A549 (cell line): Measurements from ENCODE around the gene DIP2C. TPM values are rescaled to one million over a fixed set of nuclear protein-coding genes. Genes with fewer than 3 reads are reported as not detected.

ENCODE experiments used
- ATAC-seq, 2 experiments: fragments of 200-7000 bp in 1 of 2; fragments of >200 bp in 1 of 2; cut with Nextera tagmentation in 1 of 2; cut with Tn5 transposase in 1 of 2; 3 replicates each; pipeline versions ENCODE4 v1.8.0 to v1.9.1; 2018 to 2020; ENCODE audit warnings: mild to moderate bottlenecking in 1 of 2, moderate library complexity in 1 of 2
- CTCF ChIA-PET: fragments of 300-600 bp; sonication (Branson Sonifier 250); formaldehyde crosslinking; extraction: SDS; loops from one replicate; lab custom pipeline; 2021; ENCODE audit warnings: antibody characterized with exemption, inconsistent platforms; lab: Yijun Ruan, JAX
- POLR2A ChIA-PET: fragments of 350-600 bp; formaldehyde crosslinking; extraction: SDS; loops from one replicate; lab custom pipeline; 2021; ENCODE audit warnings: antibody characterized with exemption, inconsistent platforms; lab: Yijun Ruan, JAX
- DNase-seq, 2 experiments: peaks; one replicate each; pipeline versions ENCODE4 v3.0.0 to v3.0.0-alpha.2; 2011 to 2016; ENCODE audit warnings: low read depth in 1 of 2, low spot score in 1 of 2
- FAIRE-seq: peaks from 2 replicates; lab custom pipeline; 2011; peaks lifted over from hg19 to GRCh38; lab: Jason Lieb, UNC
- H3K27ac ChIP-seq, 2 experiments: fragments of >200 bp; sonication (Bioruptor Twin); formaldehyde crosslinking; 3 replicates each; pipeline ENCODE4 v1.5.1; 2016 to 2017
- H3K4me1 ChIP-seq: fragments of >200 bp; sonication (Bioruptor Twin); formaldehyde crosslinking; 3 replicates; pipeline ENCODE4 v1.6.1; 2016
- H3K4me2 ChIP-seq: fragments of >200 bp; sonication (Bioruptor Twin); formaldehyde crosslinking; 3 replicates; pipeline ENCODE4 v1.6.1; 2016
- H3K4me3 ChIP-seq: fragments of >200 bp; sonication (Bioruptor Twin); formaldehyde crosslinking; 3 replicates; pipeline ENCODE4 v1.5.1; 2016
- H3K9me3 ChIP-seq: fragments of >200 bp; sonication (Bioruptor Twin); formaldehyde crosslinking; 3 replicates; pipeline ENCODE4 v1.6.1; 2016
- BCL3 ChIP-seq: fragments of >200 bp; sonication (Bioruptor Twin); formaldehyde crosslinking; IDR thresholded peaks from 3 replicates; pipeline ENCODE4 v1.6.1; 2016
- BHLHE40 ChIP-seq: IDR thresholded peaks from 2 replicates; pipeline ENCODE4 v1.6.1; 2012; ENCODE audit warnings: low read depth, low read length, inconsistent platforms
- CBX2 ChIP-seq: fragments of 200-600 bp; sonication (generic); IDR thresholded peaks from 2 replicates; pipeline ENCODE4 v1.6.1; 2016; ENCODE audit warnings: low read depth, mild to moderate bottlenecking, borderline replicate concordance
- CEBPB ChIP-seq, 2 experiments: fragments of >200 bp in 1 of 2; sonication (Bioruptor Twin) in 1 of 2; formaldehyde crosslinking in 1 of 2; IDR thresholded peaks; 2 replicates each; pipeline ENCODE4 v1.6.1; 2012 to 2016
- E2F6 ChIP-seq: IDR thresholded peaks from 2 replicates; pipeline ENCODE4 v1.6.1; 2012; ENCODE audit warnings: low read depth, borderline replicate concordance
- EHF ChIP-seq: fragments of 250-450 bp; sonication (Bioruptor Pico); IDR thresholded peaks from 2 replicates; pipeline ENCODE4 v1.5.0; 2020; ENCODE audit warnings: mild to moderate bottlenecking
- FOSB ChIP-seq: fragments of 250-450 bp; sonication (Bioruptor Pico); IDR thresholded peaks from 2 replicates; pipeline ENCODE4 v1.5.0; 2020; ENCODE audit warnings: mild to moderate bottlenecking, moderate library complexity
- FOSL2 ChIP-seq, 2 experiments: fragments of 450-650 bp in 1 of 2; fragments of >200 bp in 1 of 2; sonication (Bioruptor Twin) in 1 of 2; formaldehyde crosslinking; IDR thresholded peaks; 2 replicates each; pipeline versions ENCODE4 v1.5.0 to v1.6.1; 2016 to 2020; ENCODE audit warnings: mild to moderate bottlenecking in 1 of 2, moderate library complexity in 1 of 2
- GATA3 ChIP-seq: IDR thresholded peaks from 2 replicates; pipeline ENCODE4 v1.6.1; 2012; ENCODE audit warnings: borderline replicate concordance
- HEYL ChIP-seq: fragments of 250-450 bp; sonication (Bioruptor Pico); IDR thresholded peaks from 2 replicates; pipeline ENCODE4 v1.8.0; 2021; ENCODE audit warnings: mild to moderate bottlenecking, moderate library complexity
- HMGXB4 ChIP-seq: fragments of 250-450 bp; sonication (Bioruptor Pico); IDR thresholded peaks from 2 replicates; pipeline ENCODE4 v1.5.0; 2021; ENCODE audit warnings: mild to moderate bottlenecking, moderate library complexity, borderline replicate concordance
- HOXB13 ChIP-seq: fragments of 250-450 bp; sonication (Bioruptor Pico); IDR thresholded peaks from 2 replicates; pipeline ENCODE4 v1.5.0; 2020; ENCODE audit warnings: low read depth, mild to moderate bottlenecking, moderate library complexity
- HOXB5 ChIP-seq: fragments of 250-450 bp; sonication (Bioruptor Pico); IDR thresholded peaks from 2 replicates; pipeline ENCODE4 v1.5.0; 2020; ENCODE audit warnings: mild to moderate bottlenecking, moderate library complexity
- MAZ ChIP-seq: fragments of 150-350 bp; IDR thresholded peaks from 2 replicates; pipeline ENCODE4 v1.6.1; 2014; ENCODE audit warnings: antibody characterized with exemption, low read depth, low read length, borderline replicate concordance
- PBX3 ChIP-seq: IDR thresholded peaks from 2 replicates; pipeline ENCODE4 v1.6.1; 2012
- PHF8 ChIP-seq: fragments of 200-600 bp; sonication (generic); IDR thresholded peaks from 2 replicates; pipeline ENCODE4 v1.6.1; 2016; ENCODE audit warnings: low read depth, mild to moderate bottlenecking, antibody characterized with exemption, moderate library complexity, borderline replicate concordance
- POLR2A ChIP-seq: IDR thresholded peaks from 2 replicates; pipeline ENCODE4 v1.6.1; 2012; ENCODE audit warnings: mild to moderate bottlenecking, low read length
- POLR2AphosphoS2 ChIP-seq: conservative IDR thresholded peaks from 2 replicates; pipeline ENCODE4 v1.6.1; 2012; ENCODE audit warnings: low read length, improper control_type of control experiment, inconsistent platforms
- RAD21 ChIP-seq, 2 experiments: fragments of >200 bp in 1 of 2; sonication (Bioruptor Twin) in 1 of 2; formaldehyde crosslinking in 1 of 2; IDR thresholded peaks in 1 of 2; conservative IDR thresholded peaks in 1 of 2; 2 replicates in 1 of 2; 3 replicates in 1 of 2; pipeline ENCODE4 v1.6.1; 2012 to 2018; ENCODE audit warnings: inconsistent platforms in 1 of 2
- RARB ChIP-seq: fragments of 250-450 bp; sonication (Bioruptor Pico); IDR thresholded peaks from 2 replicates; pipeline ENCODE4 v1.8.0; 2021; ENCODE audit warnings: mild to moderate bottlenecking, moderate library complexity
- RCOR1 ChIP-seq: fragments of 150-350 bp; IDR thresholded peaks from 2 replicates; pipeline ENCODE4 v1.6.1; 2014; ENCODE audit warnings: antibody characterized with exemption, low read length, low read depth
- RFX5 ChIP-seq: fragments of 450-650 bp; IDR thresholded peaks from 2 replicates; pipeline ENCODE4 v1.7.1; 2014; ENCODE audit warnings: antibody characterized with exemption, mild to moderate bottlenecking, moderate library complexity
- RNF2 ChIP-seq: fragments of 200-600 bp; sonication (generic); IDR thresholded peaks from 2 replicates; pipeline ENCODE4 v1.6.1; 2016; ENCODE audit warnings: low read depth, mild to moderate bottlenecking, antibody characterized with exemption, moderate library complexity, borderline replicate concordance
- TP53 ChIP-seq: fragments of 250-450 bp; sonication (Bioruptor Pico); IDR thresholded peaks from 2 replicates; pipeline ENCODE4 v1.5.0; 2021; ENCODE audit warnings: mild to moderate bottlenecking, moderate library complexity
- USF2 ChIP-seq: fragments of 450-650 bp; IDR thresholded peaks from 2 replicates; pipeline ENCODE4 v1.6.1; 2014; ENCODE audit warnings: antibody characterized with exemption
- ZC3H11A ChIP-seq: fragments of 450-650 bp; IDR thresholded peaks from 2 replicates; pipeline ENCODE4 v1.6.1; 2014; ENCODE audit warnings: antibody characterized with exemption, mild to moderate bottlenecking
- ZFP36 ChIP-seq: fragments of 450-650 bp; IDR thresholded peaks from 2 replicates; pipeline ENCODE4 v1.6.1; 2014; ENCODE audit warnings: borderline replicate concordance; ENCODE audit not compliant: partially characterized antibody
- ZNF302 ChIP-seq: fragments of 250-450 bp; sonication (Bioruptor Pico); IDR thresholded peaks from 2 replicates; pipeline ENCODE4 v1.9.0; 2021; ENCODE audit warnings: inconsistent platforms, mild to moderate bottlenecking, moderate library complexity
- WGBS: methylation state at CpG from one replicate; pipeline ENCODE4 v1.1.6; 2017; ENCODE audit errors: missing lambda C conversion rate; 5-methylcytosine and 5-hydroxymethylcytosine counted together
- polyA plus RNA-seq, 4 experiments: library from polyadenylated mRNA; depleted of rRNA in 3 of 4; stranded (reverse); fragments of >200 nt; fragmentation: RNase III in 1 of 4; extraction: RNeasy Plus Mini Kit Qiagen cat#74134 plus additional on column Dnase treatment in 1 of 4; gene quantifications; 2 replicates in 3 of 4; 3 replicates in 1 of 4; pipeline ENCODE4 v1.2.3, GENCODE V29; 2011 to 2017

The DIP2C gene
- polyA plus RNA-seq, 2 of the 4 experiments (the other 2 are of a cell fraction): 3.7 to 5.0 TPM

GRCh38 chr10:482848-483247, 206.6 kb downstream of the DIP2C start:
- Histone ChIP-seq H3K4me2 (no peak overlapping the region), H3K9me3 (no peaks in the 10 kb centered on the region), H3K27ac (no peak overlapping the region), H3K4me1 (peaks cover 5% of the 10 kb centered on the region; the same call in 1 of the 3 replicates), H3K4me3 (no peak overlapping the region)
- POLR2A ChIA-PET: no interaction called here
- 90% methylated on average over 10 of the region's 10 CpGs for WGBS
- TF ChIP-seq POLR2A (no peak), PBX3 (no peak), ZFP36 (no peak), RFX5 (no peak), TP53 (CRISPR knock-in tag) (no peak), CEBPB (IDR thresholded peaks at IDR 0.05) (no peak), ZC3H11A (no peak), HOXB5 (CRISPR knock-in tag) (no peak), BCL3 (no peak)
- ATAC-seq (no peak), FAIRE-seq (no peak), DNase-seq (no peak)
- CTCF ChIA-PET: interaction anchor here (1.0 kb wide), 1 partner anchor 27 kb away, joined by 3 read pairs; no protein-coding TSS in a partner anchor

- H3K4me1 ChIP-seq: peaks cover 5% of the 10 kb centered on the region; the same call in 1 of the 3 replicates
- no peak overlapping the region for H3K4me2 ChIP-seq
- no peak overlapping the region for H3K27ac ChIP-seq
- ATAC-seq (no peak), FAIRE-seq (no peak), DNase-seq (no peak)
- H3K4me3 ChIP-seq: no peak overlapping the region
- POLR2A ChIA-PET: no interaction called here
- no peak for TF ChIP-seq MAZ
- TF ChIP-seq USF2: no peak
- TF ChIP-seq RARB (CRISPR knock-in tag): no peak
- no peak for TF ChIP-seq RAD21 (conservative IDR thresholded peaks at IDR 0.05 in 1 of 2, IDR thresholded peaks at IDR 0.05 in 1 of 2)
- TF ChIP-seq FOSB (CRISPR knock-in tag): no peak
- TF ChIP-seq HMGXB4 (CRISPR knock-in tag): no peak
- TF ChIP-seq CBX2: no peak
- no peak for TF ChIP-seq GATA3
- TF ChIP-seq EHF (CRISPR knock-in tag): no peak
- no peak for TF ChIP-seq POLR2AphosphoS2
- TF ChIP-seq FOSL2 (IDR thresholded peaks at IDR 0.05): no peak
- no peak for TF ChIP-seq FOSL2 (CRISPR knock-in tag; IDR thresholded peaks at IDR 0.05)
- CTCF ChIA-PET: interaction anchor here (0.8 to 1.0 kb wide), 2 partner anchors 28 to 130 kb away, joined by 3 read pairs; no protein-coding TSS in a partner anchor
- 90% methylated on average over 16 of the region's 16 CpGs for WGBS
- no peaks in the 10 kb centered on the region for H3K9me3 ChIP-seq
These were observed 207.4 kb downstream of the DIP2C start for GRCh38 chr10:482051-482501.

GRCh38 chr10:481628-482027, 207.8 kb downstream of the DIP2C start:
- CTCF ChIA-PET: no interaction called here
- POLR2A ChIA-PET: no interaction called here
- Histone ChIP-seq H3K4me2 (no peak overlapping the region), H3K4me1 (peaks cover 5% of the 10 kb centered on the region; the same call in 1 of the 3 replicates), H3K9me3 (no peaks in the 10 kb centered on the region), H3K4me3 (no peak overlapping the region), H3K27ac (no peak overlapping the region)
- DNase-seq (no peak), ATAC-seq (no peak), FAIRE-seq (no peak)
- 93% methylated on average over 6 of the region's 15 CpGs for WGBS
- TF ChIP-seq HEYL (CRISPR knock-in tag): no peak
- no peak for TF ChIP-seq RNF2
- no peak for TF ChIP-seq GATA3
- TF ChIP-seq E2F6: no peak
- TF ChIP-seq TP53 (CRISPR knock-in tag): no peak
- no peak for TF ChIP-seq ZC3H11A
- no peak for TF ChIP-seq BCL3
- no peak for TF ChIP-seq HOXB13 (CRISPR knock-in tag)
- TF ChIP-seq BHLHE40: no peak
- no peak for TF ChIP-seq PHF8
- no peak for TF ChIP-seq ZNF302 (CRISPR knock-in tag)
- no peak for TF ChIP-seq RCOR1
- no peak for TF ChIP-seq FOSL2 (IDR thresholded peaks at IDR 0.05)
- TF ChIP-seq FOSL2 (CRISPR knock-in tag; IDR thresholded peaks at IDR 0.05): no peak
